Ovary (tissue), 3 donors: ENCODE data around the gene ANGPTL8.

Experiments
- POLR2A ChIP-seq: fragments of 450-650 bp; IDR thresholded peaks from one replicate; pipeline ENCODE4 v1.6.1; 2017; ENCODE audit warnings: antibody characterized with exemption, mild to moderate bottlenecking, moderate library complexity
- TF ChIP-seq, protein P1 (sequence below), 3 donors: fragments of 450-650 bp in 2 of 3; fragments of 200-600 bp in 1 of 3; IDR thresholded peaks; one replicate each; pipeline versions ENCODE4 v1.5.1 to v1.8.0; 2016 to 2022; ENCODE audit warnings: antibody characterized with exemption in 3 of 3, mild to moderate bottlenecking in 1 of 3
- donor health status: DM: no; HTN: no; CAD: no.

DNA sequence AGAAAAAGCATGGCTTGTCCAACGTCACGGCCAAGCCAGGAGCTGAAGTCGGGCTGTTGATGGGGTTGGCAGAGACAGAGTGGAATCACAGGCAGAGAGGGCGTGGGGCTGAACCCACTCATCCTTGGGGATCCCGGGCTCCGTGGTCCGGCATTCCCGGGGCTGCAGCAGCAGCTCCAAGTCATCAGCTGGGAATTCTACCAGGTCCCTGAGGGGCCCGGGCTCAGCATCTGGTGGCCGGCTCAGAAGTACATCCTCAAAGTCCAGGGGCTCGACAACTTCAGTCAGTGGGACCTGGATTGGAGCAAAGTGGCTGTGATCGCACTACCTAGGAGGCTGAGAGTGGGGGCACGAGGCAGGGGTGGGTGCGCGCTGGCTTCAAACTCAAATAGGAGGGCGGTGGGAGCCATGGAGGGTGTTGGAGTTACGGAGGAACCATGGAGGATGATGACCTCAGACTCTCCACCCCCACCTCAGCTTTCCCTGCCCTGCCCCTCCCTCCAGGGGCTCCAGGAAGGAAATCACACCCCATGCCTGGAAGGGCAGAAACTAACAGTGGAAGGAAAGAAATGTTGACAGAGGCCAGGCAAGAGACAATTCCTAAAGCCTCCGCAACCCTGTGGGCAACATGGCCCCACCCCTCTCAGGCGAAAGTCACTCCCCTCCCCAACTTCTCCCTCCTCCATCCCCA, 13.4 kb downstream of the ANGPTL8 start:
- TF ChIP-seq, protein P1, sequence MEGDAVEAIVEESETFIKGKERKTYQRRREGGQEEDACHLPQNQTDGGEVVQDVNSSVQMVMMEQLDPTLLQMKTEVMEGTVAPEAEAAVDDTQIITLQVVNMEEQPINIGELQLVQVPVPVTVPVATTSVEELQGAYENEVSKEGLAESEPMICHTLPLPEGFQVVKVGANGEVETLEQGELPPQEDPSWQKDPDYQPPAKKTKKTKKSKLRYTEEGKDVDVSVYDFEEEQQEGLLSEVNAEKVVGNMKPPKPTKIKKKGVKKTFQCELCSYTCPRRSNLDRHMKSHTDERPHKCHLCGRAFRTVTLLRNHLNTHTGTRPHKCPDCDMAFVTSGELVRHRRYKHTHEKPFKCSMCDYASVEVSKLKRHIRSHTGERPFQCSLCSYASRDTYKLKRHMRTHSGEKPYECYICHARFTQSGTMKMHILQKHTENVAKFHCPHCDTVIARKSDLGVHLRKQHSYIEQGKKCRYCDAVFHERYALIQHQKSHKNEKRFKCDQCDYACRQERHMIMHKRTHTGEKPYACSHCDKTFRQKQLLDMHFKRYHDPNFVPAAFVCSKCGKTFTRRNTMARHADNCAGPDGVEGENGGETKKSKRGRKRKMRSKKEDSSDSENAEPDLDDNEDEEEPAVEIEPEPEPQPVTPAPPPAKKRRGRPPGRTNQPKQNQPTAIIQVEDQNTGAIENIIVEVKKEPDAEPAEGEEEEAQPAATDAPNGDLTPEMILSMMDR (IDR thresholded peaks at IDR 0.05), result no peak
- no peak for TF ChIP-seq POLR2A
